Measurements from ENCODE around the gene PLA2G12B.

DNA sequence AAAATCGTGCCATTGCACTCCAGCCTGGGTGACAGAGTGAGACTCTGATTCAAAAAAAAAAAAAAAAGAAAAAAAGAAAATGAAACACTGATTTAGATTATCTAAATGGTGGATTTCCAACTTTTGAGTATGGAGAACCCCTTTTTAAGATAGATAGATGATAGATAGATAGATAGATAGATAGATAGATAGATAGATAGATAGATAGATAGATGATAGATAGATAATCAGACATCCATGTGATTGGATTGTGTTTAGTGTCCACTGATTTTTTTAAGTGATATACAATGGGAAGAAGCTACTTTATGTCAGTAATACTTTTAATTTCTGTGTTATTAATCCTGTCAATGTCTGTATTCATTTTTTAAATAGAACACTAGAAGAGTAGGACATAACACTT lies 55.1 kb downstream of the PLA2G12B start:
- no peak for TF ChIP-seq POLR2A (IDR thresholded peaks at IDR 0.05)
- TF ChIP-seq, protein P1, sequence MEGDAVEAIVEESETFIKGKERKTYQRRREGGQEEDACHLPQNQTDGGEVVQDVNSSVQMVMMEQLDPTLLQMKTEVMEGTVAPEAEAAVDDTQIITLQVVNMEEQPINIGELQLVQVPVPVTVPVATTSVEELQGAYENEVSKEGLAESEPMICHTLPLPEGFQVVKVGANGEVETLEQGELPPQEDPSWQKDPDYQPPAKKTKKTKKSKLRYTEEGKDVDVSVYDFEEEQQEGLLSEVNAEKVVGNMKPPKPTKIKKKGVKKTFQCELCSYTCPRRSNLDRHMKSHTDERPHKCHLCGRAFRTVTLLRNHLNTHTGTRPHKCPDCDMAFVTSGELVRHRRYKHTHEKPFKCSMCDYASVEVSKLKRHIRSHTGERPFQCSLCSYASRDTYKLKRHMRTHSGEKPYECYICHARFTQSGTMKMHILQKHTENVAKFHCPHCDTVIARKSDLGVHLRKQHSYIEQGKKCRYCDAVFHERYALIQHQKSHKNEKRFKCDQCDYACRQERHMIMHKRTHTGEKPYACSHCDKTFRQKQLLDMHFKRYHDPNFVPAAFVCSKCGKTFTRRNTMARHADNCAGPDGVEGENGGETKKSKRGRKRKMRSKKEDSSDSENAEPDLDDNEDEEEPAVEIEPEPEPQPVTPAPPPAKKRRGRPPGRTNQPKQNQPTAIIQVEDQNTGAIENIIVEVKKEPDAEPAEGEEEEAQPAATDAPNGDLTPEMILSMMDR (IDR thresholded peaks at IDR 0.05) = no peak
